K562 (cell line): ENCODE measurements around the gene GABPB2. TPM values are rescaled to one million over a fixed set of nuclear protein-coding genes. Genes with fewer than 3 reads are reported as not detected.

Experiments
- ARID1B ChIP-seq: fragments of 450-650 bp; IDR thresholded peaks from 2 replicates; pipeline ENCODE4 v1.6.1; 2016; ENCODE audit warnings: antibody characterized with exemption, mild to moderate bottlenecking, inconsistent platforms
- E2F3 ChIP-seq: fragments of 250-450 bp; sonication (Bioruptor Pico); IDR thresholded peaks from 2 replicates; pipeline ENCODE4 v1.4.0; 2020; ENCODE audit warnings: mild to moderate bottlenecking
- MCM5 ChIP-seq: fragments of 450-650 bp; IDR thresholded peaks from 2 replicates; pipeline ENCODE4 v1.6.1; 2016; ENCODE audit warnings: low read depth
- NFRKB ChIP-seq: fragments of 450-650 bp; IDR thresholded peaks from 2 replicates; pipeline ENCODE4 v1.6.1; 2016; ENCODE audit warnings: low read depth
- POLR2H ChIP-seq: IDR thresholded peaks from 2 replicates; pipeline ENCODE4 v1.6.1; 2016; ENCODE audit warnings: missing genetic modification characterization, low read depth, mild to moderate bottlenecking, control low read depth, missing compliant biosample characterization, moderate library complexity
- PTTG1 ChIP-seq: fragments of 450-650 bp; IDR thresholded peaks from 2 replicates; pipeline ENCODE4 v1.6.1; 2016; ENCODE audit warnings: low read depth, mild to moderate bottlenecking, missing genetic modification characterization, missing compliant biosample characterization
- SIX5 ChIP-seq, 2 experiments: IDR thresholded peaks; 2 replicates each; pipeline ENCODE4 v1.6.1; 2011; ENCODE audit warnings: low read length in 2 of 2, borderline replicate concordance in 1 of 2, low read depth in 1 of 2, mild to moderate bottlenecking in 1 of 2, moderate library complexity in 1 of 2; ENCODE audit not compliant: insufficient read depth in 1 of 2
- ZNF507 ChIP-seq: conservative IDR thresholded peaks from 2 replicates; pipeline ENCODE4 v1.6.1; 2017; ENCODE audit warnings: missing genetic modification characterization, missing compliant biosample characterization
- ZNF589 ChIP-seq: fragments of 200-800 bp; sonication (Bioruptor generic); IDR thresholded peaks from 2 replicates; pipeline ENCODE4 v1.6.1; 2016; ENCODE audit warnings: low read depth, missing genetic modification characterization, missing compliant biosample characterization
- ZNF644 ChIP-seq: fragments of 200-800 bp; sonication (Bioruptor generic); IDR thresholded peaks from 2 replicates; pipeline ENCODE4 v1.6.1; 2016; ENCODE audit warnings: low read depth, missing genetic modification characterization, missing compliant biosample characterization
- ZNF668 ChIP-seq: fragments of 250-450 bp; sonication (Bioruptor Pico); IDR thresholded peaks from 2 replicates; pipeline ENCODE4 v1.8.0; 2022; ENCODE audit warnings: mild to moderate bottlenecking, inconsistent platforms
- ZNF778 ChIP-seq: fragments of 450-650 bp; formaldehyde crosslinking; IDR thresholded peaks from 2 replicates; pipeline ENCODE4 v1.4.0; 2020; ENCODE audit warnings: mild to moderate bottlenecking, moderate library complexity
- ZNF830 ChIP-seq: fragments of 250-450 bp; sonication (Bioruptor Pico); IDR thresholded peaks from 2 replicates; pipeline ENCODE4 v1.5.0; 2021; ENCODE audit warnings: mild to moderate bottlenecking
- polyA plus RNA-seq, 8 experiments: library from polyadenylated mRNA; depleted of rRNA in 4 of 8; stranded (reverse) in 5 of 8; unstranded in 3 of 8; fragments of >200 nt; fragmentation: Nextera tagmentation in 2 of 8; fragmentation: Illumina TruSeq in 1 of 8; extraction: Ambion mirVana in 2 of 8; extraction: Trizol in 1 of 8; gene quantifications; 2 replicates each; pipeline versions ENCODE4 v1.2.1 to v1.2.3, GENCODE V29; 2011 to 2014; ENCODE audit warnings: inconsistent platforms in 1 of 8, missing spikeins in 1 of 8
- total RNA-seq, 7 experiments: library from RNA; depleted of rRNA in 6 of 7; stranded (reverse); fragments of >200 nt in 6 of 7; fragmentation: Illumina TruSeq in 2 of 7; extraction: Trizol in 2 of 7; gene quantifications; 2 replicates each; pipeline versions ENCODE4 v1.2.1 to v1.2.3, GENCODE V29; 2011 to 2021; ENCODE audit warnings: low replicate concordance in 1 of 7
- TF ChIP-seq, protein P1 (sequence below): sonication (generic); IDR thresholded peaks from 2 replicates; pipeline ENCODE4 v1.6.1; 2016
- TF ChIP-seq, protein P2 (sequence below): sonication (generic); formaldehyde crosslinking; IDR thresholded peaks from 2 replicates; pipeline ENCODE4 v1.8.0; 2023; ENCODE audit warnings: mild to moderate bottlenecking, missing genetic modification reagents
- TF ChIP-seq, protein P3 (sequence below), 3 experiments: fragments of 200-800 bp in 1 of 3; sonication (Bioruptor generic) in 1 of 3; sonication (generic) in 1 of 3; formaldehyde crosslinking in 1 of 3; IDR thresholded peaks; 2 replicates each; pipeline versions ENCODE4 v1.6.1 to v1.8.0; 2016 to 2022; ENCODE audit warnings: mild to moderate bottlenecking in 2 of 3, missing compliant biosample characterization in 2 of 3, missing genetic modification characterization in 2 of 3, missing genetic modification reagents in 1 of 3
- TF ChIP-seq, protein P4 (sequence below): fragments of 250-450 bp; sonication (Bioruptor Pico); IDR thresholded peaks from 2 replicates; pipeline ENCODE4 v1.8.0; 2021; ENCODE audit warnings: moderate library complexity, mild to moderate bottlenecking, inconsistent platforms
- TF ChIP-seq, protein P5 (sequence below): sonication (generic); formaldehyde crosslinking; IDR thresholded peaks from 2 replicates; pipeline ENCODE4 v1.8.1; 2022; ENCODE audit warnings: missing genetic modification reagents

The GABPB2 gene
- total and polyA plus RNA-seq, 9 of the 15 experiments (the other 6 are each of a cell fraction or from before 2014, with no cell fraction given) = 2.2 to 13.3 (median 6.1) TPM

DNA sequence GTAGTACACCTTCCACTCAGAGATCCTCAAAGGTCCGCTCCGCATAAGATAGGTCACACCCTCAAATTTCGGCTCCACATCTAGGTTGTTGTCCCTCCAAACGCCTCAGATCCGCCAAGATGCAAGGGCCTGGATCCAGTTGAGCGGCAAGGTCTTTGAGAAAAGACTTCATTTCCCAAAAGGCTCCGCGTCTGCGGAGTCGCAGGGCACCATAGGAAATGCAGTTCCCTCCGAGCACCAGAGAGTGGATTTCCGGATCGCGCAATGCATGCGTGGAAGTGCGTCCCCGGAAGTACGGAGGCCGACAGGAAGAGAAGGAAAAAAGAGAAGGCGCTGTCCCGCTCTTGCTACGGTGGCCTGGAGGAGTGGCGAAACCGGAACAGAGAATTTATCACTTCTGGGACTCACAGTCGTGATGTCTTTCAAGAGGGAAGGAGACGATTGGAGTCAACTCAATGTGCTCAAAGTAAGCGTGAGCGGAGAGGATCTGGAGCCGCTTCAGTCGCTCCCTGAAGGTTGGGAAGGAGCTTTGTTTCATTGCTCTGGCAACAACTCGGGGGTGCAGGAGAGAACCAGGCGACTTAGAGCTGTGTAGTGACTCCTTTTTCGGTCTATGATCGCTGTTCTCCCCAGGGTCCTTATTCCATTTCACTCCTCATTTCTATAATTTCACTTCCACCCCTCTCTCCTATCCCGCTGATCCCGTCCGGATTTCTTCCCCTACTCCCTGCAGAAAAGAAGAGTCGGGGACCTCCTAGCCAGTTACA is 95.4 kb downstream of the GABPB2 start, which contains the start of the genes LYSMD1 and SCNM1 (continued):
- TF ChIP-seq, protein P1, sequence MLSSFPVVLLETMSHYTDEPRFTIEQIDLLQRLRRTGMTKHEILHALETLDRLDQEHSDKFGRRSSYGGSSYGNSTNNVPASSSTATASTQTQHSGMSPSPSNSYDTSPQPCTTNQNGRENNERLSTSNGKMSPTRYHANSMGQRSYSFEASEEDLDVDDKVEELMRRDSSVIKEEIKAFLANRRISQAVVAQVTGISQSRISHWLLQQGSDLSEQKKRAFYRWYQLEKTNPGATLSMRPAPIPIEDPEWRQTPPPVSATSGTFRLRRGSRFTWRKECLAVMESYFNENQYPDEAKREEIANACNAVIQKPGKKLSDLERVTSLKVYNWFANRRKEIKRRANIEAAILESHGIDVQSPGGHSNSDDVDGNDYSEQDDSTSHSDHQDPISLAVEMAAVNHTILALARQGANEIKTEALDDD = no peak
- TF ChIP-seq ARID1B (0 out of 2 replicates have a peak, but pooled peaks have one; percentile 7), NFRKB (no peak; the same call in 1 of the 2 replicates), ZNF589 (CRISPR knock-in tag) (peak; percentile 91), PTTG1 (tag) (0 out of 2 replicates have a peak, but pooled peaks have one; percentile 7), ZNF830 (CRISPR knock-in tag) (no peak), ZNF778 (CRISPR knock-in tag) (no peak), MCM5 (no peak), ZNF507 (tag) (no peak), ZNF668 (CRISPR knock-in tag) (0 out of 2 replicates have a peak, but pooled peaks have one; percentile 17), E2F3 (CRISPR knock-in tag) (no peak), POLR2H (tag) (no peak), ZNF644 (tag) (peak; percentile 96), SIX5 (IDR thresholded peaks at IDR 0.05; ENCODE audit: borderline replicate concordance in 1 of 2, insufficient read depth in 1 of 2, low read depth in 1 of 2, low read length in 2 of 2) (peak; percentile 99)
- TF ChIP-seq, protein P2, sequence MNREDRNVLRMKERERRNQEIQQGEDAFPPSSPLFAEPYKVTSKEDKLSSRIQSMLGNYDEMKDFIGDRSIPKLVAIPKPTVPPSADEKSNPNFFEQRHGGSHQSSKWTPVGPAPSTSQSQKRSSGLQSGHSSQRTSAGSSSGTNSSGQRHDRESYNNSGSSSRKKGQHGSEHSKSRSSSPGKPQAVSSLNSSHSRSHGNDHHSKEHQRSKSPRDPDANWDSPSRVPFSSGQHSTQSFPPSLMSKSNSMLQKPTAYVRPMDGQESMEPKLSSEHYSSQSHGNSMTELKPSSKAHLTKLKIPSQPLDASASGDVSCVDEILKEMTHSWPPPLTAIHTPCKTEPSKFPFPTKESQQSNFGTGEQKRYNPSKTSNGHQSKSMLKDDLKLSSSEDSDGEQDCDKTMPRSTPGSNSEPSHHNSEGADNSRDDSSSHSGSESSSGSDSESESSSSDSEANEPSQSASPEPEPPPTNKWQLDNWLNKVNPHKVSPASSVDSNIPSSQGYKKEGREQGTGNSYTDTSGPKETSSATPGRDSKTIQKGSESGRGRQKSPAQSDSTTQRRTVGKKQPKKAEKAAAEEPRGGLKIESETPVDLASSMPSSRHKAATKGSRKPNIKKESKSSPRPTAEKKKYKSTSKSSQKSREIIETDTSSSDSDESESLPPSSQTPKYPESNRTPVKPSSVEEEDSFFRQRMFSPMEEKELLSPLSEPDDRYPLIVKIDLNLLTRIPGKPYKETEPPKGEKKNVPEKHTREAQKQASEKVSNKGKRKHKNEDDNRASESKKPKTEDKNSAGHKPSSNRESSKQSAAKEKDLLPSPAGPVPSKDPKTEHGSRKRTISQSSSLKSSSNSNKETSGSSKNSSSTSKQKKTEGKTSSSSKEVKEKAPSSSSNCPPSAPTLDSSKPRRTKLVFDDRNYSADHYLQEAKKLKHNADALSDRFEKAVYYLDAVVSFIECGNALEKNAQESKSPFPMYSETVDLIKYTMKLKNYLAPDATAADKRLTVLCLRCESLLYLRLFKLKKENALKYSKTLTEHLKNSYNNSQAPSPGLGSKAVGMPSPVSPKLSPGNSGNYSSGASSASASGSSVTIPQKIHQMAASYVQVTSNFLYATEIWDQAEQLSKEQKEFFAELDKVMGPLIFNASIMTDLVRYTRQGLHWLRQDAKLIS (CRISPR knock-in tag) = no peak
- TF ChIP-seq, protein P3, sequence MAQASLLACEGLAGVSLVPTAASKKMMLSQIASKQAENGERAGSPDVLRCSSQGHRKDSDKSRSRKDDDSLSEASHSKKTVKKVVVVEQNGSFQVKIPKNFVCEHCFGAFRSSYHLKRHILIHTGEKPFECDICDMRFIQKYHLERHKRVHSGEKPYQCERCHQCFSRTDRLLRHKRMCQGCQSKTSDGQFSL (CRISPR knock-in tag; IDR thresholded peaks at IDR 0.05) = no peak
- TF ChIP-seq, protein P3 (tag; IDR thresholded peaks at IDR 0.05) = no peak
- TF ChIP-seq, protein P4, sequence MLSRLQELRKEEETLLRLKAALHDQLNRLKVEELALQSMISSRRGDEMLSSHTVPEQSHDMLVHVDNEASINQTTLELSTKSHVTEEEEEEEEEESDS = no peak
- TF ChIP-seq, protein P5, sequence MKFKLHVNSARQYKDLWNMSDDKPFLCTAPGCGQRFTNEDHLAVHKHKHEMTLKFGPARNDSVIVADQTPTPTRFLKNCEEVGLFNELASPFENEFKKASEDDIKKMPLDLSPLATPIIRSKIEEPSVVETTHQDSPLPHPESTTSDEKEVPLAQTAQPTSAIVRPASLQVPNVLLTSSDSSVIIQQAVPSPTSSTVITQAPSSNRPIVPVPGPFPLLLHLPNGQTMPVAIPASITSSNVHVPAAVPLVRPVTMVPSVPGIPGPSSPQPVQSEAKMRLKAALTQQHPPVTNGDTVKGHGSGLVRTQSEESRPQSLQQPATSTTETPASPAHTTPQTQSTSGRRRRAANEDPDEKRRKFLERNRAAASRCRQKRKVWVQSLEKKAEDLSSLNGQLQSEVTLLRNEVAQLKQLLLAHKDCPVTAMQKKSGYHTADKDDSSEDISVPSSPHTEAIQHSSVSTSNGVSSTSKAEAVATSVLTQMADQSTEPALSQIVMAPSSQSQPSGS (CRISPR knock-in tag) = no peak
